Measurements from ENCODE around the gene AKAP8L. TPM values are rescaled to one million over a fixed set of nuclear protein-coding genes. Genes with fewer than 3 reads are reported as not detected.
A peak's percentile ranks its signal among the peaks of the same experiment; 100 is the strongest.

AKAP8L gene
- total and polyA plus RNA-seq, 12 donors: 48.3 to 652 (median 131) TPM

- Histone ChIP-seq H3K27me3 (no peaks in the 10 kb centered on the region), H3K4me1 (replicated peaks in 1 of 2) (peaks cover under 1 to 2% of the 10 kb centered on the region in 2 donors), H3K36me3 (replicated peaks in 1 of 2) (no peaks in the 10 kb centered on the region), H3K27ac (no peak overlapping the region), H3K4me3 (no peak overlapping the region), H3K9me3 (replicated peaks in 1 of 3) (no peaks in the 10 kb centered on the region)
- TF ChIP-seq CTCF (IDR thresholded peaks at IDR 0.05): no peak
- no peak for TF ChIP-seq POLR2A (IDR thresholded peaks at IDR 0.05)
- DNase-seq: no peak
- 91 to 97% (median 94%) methylated on average over 18 to 27 of the region's 27 CpGs for WGBS, 4 donors
- intact Hi-C loops (cut with DNase I): no loop called here
These were observed 19.8 kb upstream of the AKAP8L start for GRCh38 chr19:15438577-15438976.

GRCh38 chr19:15438124-15438496 is 19.3 kb upstream of the AKAP8L start:
- Histone ChIP-seq H3K9me3 (replicated peaks in 1 of 3) (no peaks in the 10 kb centered on the region), H3K36me3 (replicated peaks in 1 of 2) (no peaks in the 10 kb centered on the region), H3K4me3 (no peak overlapping the region), H3K4me1 (replicated peaks in 1 of 2) (peaks cover 5 to 6% of the 10 kb centered on the region in 2 donors), H3K27me3 (no peaks in the 10 kb centered on the region), H3K27ac (peak overlapping the region in 1 of 5 donors; percentile 10)
- TF ChIP-seq POLR2A (IDR thresholded peaks at IDR 0.05) (no peak), CTCF (IDR thresholded peaks at IDR 0.05) (no peak)
- intact Hi-C loops (cut with DNase I): no loop called here
- WGBS, 4 donors: 80 to 100% (median 90%) methylated on average over 1 to 2 of the region's 2 CpGs
- DNase-seq: no peak

GRCh38 chr19:15437355-15438123 is 18.8 kb upstream of the AKAP8L start:
- TF ChIP-seq CTCF (IDR thresholded peaks at IDR 0.05) (peak in 5 of 6 experiments; percentile 11 to 36 (median 30)), POLR2A (IDR thresholded peaks at IDR 0.05) (no peak)
- peak in 1 of 7 donors; percentile 13 for DNase-seq
- Histone ChIP-seq H3K27ac (peak overlapping the region in 1 of 5 donors; percentile 10), H3K4me1 (replicated peaks in 1 of 2) (peaks cover 5 to 9% of the 10 kb centered on the region in 2 donors), H3K4me3 (no peak overlapping the region), H3K27me3 (no peaks in the 10 kb centered on the region), H3K36me3 (replicated peaks in 1 of 2) (no peaks in the 10 kb centered on the region), H3K9me3 (replicated peaks in 1 of 3) (no peaks in the 10 kb centered on the region)
- intact Hi-C loops (cut with DNase I): no loop called here
- WGBS, 4 donors: 70 to 81% (median 75%) methylated on average over 9 to 10 of the region's 10 CpGs

GRCh38 chr19:15436826-15437110 is 18.0 kb upstream of the AKAP8L start:
- TF ChIP-seq CTCF (IDR thresholded peaks at IDR 0.05) (no peak), POLR2A (IDR thresholded peaks at IDR 0.05) (no peak)
- Histone ChIP-seq H3K27ac (no peak overlapping the region), H3K9me3 (replicated peaks in 1 of 3) (no peaks in the 10 kb centered on the region), H3K36me3 (replicated peaks in 1 of 2) (no peaks in the 10 kb centered on the region), H3K4me1 (replicated peaks in 1 of 2) (peaks cover 7 to 9% of the 10 kb centered on the region in 2 donors), H3K27me3 (no peaks in the 10 kb centered on the region), H3K4me3 (no peak overlapping the region)
- peak in 1 of 7 donors; percentile 13 for DNase-seq
- intact Hi-C loops (cut with DNase I): no loop called here
- WGBS, 4 donors: 80 to 95% (median 93%) methylated on average over 2 to 15 of the region's 15 CpGs
